OCI-LY1 (cell line): ENCODE data around the gene SVOP.
"Not testable (repeated sequence)": the region's sequence is repeated elsewhere in the genome, so short reads cannot be mapped to it uniquely, and the experiment has no call there.

ENCODE experiments used
- H2AFZ ChIP-seq: fragments of 200-600 bp; sonication (generic), shearing (Covaris generic); 2 replicates; pipeline ENCODE4 v1.6.0; 2014; ENCODE audit warnings: antibody characterized with exemption, mild to moderate bottlenecking, low read length
- H3F3A ChIP-seq: fragments of 200-600 bp; sonication (generic), shearing (Covaris generic); 2 replicates; pipeline ENCODE4 v1.6.0; 2014; ENCODE audit warnings: mild to moderate bottlenecking, antibody characterized with exemption, low read length, moderate library complexity; ENCODE audit not compliant: insufficient read depth
- H3K27ac ChIP-seq: fragments of 200-600 bp; sonication (generic); 2 replicates; pipeline ENCODE4 v1.5.1; 2014; ENCODE audit warnings: low read length, mixed run types, mild to moderate bottlenecking, low read depth; ENCODE audit not compliant: poor library complexity, severe bottlenecking
- H3K27me3 ChIP-seq: fragments of 200-600 bp; sonication (generic); 2 replicates; pipeline ENCODE4 v1.6.0; 2014; ENCODE audit warnings: antibody characterized with exemption, mild to moderate bottlenecking, low read length, moderate library complexity; ENCODE audit not compliant: insufficient read depth
- H3K36me3 ChIP-seq: fragments of 200-600 bp; sonication (generic); 2 replicates; pipeline ENCODE4 v1.6.1; 2014; ENCODE audit warnings: mild to moderate bottlenecking, antibody characterized with exemption, low read length, moderate library complexity, mixed read lengths; ENCODE audit not compliant: insufficient read depth
- H3K4me1 ChIP-seq: fragments of 200-600 bp; sonication (generic); 2 replicates; pipeline ENCODE4 v1.5.1; 2014; ENCODE audit warnings: mild to moderate bottlenecking, low read length, moderate library complexity; ENCODE audit not compliant: insufficient read depth, severe bottlenecking
- H3K4me2 ChIP-seq: fragments of 200-600 bp; sonication (generic), shearing (Covaris generic); 2 replicates; pipeline ENCODE4 v1.6.1; 2014; ENCODE audit warnings: low read length
- H3K4me3 ChIP-seq: fragments of 200-600 bp; sonication (generic); 2 replicates; pipeline ENCODE4 v1.5.1; 2014; ENCODE audit warnings: low read length, low read depth, mild to moderate bottlenecking, mixed read lengths; ENCODE audit not compliant: poor library complexity, severe bottlenecking
- H3K79me2 ChIP-seq: fragments of 200-600 bp; shearing (Covaris generic); 2 replicates; pipeline ENCODE4 v1.6.1; 2016; ENCODE audit warnings: mixed run types, low read length, mixed read lengths; ENCODE audit not compliant: insufficient read depth
- H3K9ac ChIP-seq: fragments of 200-600 bp; sonication (generic), shearing (Covaris generic); 2 replicates; pipeline ENCODE4 v1.6.1; 2014; ENCODE audit warnings: mild to moderate bottlenecking, low read length, mixed read lengths
- H3K9me2 ChIP-seq: fragments of 200-600 bp; sonication (generic), shearing (Covaris generic); 2 replicates; pipeline ENCODE4 v1.6.1; 2014; ENCODE audit warnings: low read depth, mild to moderate bottlenecking, low read length, mixed read lengths
- H3K9me3 ChIP-seq: fragments of 200-600 bp; shearing (Covaris generic); 2 replicates; pipeline ENCODE4 v1.6.1; 2014; ENCODE audit warnings: low read length, mixed read lengths
- H4K20me1 ChIP-seq: fragments of 200-600 bp; sonication (generic), shearing (Covaris generic); 2 replicates; pipeline ENCODE4 v1.6.0; 2016; ENCODE audit warnings: mild to moderate bottlenecking, low read length; ENCODE audit not compliant: insufficient read depth
- EZH2 ChIP-seq: fragments of 200-600 bp; sonication (generic), shearing (Covaris generic); IDR thresholded peaks from 2 replicates; pipeline ENCODE4 v1.8.0; 2017; ENCODE audit warnings: borderline replicate concordance, mixed run types, mild to moderate bottlenecking, antibody characterized with exemption, low read length, moderate library complexity, mixed read lengths
- TF ChIP-seq, protein P1 (sequence below): fragments of 200-600 bp; sonication (generic), shearing (Covaris generic); IDR thresholded peaks from 2 replicates; pipeline ENCODE4 v1.5.1; 2017; ENCODE audit warnings: mild to moderate bottlenecking, antibody characterized with exemption, low read length, moderate library complexity, mixed read lengths

The SVOP gene

DNA sequence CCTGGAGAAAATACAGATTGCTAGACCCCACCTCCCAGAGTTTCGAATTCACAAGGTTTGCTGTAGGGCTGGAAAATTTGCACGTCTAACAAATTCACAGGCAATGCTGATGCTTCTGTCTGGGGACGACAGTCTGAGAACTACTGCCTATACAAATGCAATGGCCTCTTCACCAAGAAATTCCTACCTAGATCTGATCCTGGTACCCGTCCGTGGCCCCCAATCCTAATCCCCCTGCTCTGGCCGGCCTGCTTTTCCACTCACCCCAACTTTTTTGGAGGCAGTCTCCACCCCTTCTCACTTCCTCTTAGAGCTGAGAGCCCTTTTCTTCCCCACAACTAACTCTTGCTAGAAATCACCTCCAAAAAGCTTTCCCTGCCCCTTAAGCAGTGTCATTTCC is 160.4 kb downstream of the SVOP start:
- Histone ChIP-seq H3K4me3 (no peak overlapping the region), H3K79me2 (0 out of 2 replicates have a peak, but pooled peaks cover 3% of the 10 kb centered on the region), H3K27ac (no peak overlapping the region), H2AFZ (no peak overlapping the region), H3K27me3 (no peaks in the 10 kb centered on the region), H4K20me1 (no peaks in the 10 kb centered on the region), H3K9ac (no peak overlapping the region), H3K9me3 (no peaks in the 10 kb centered on the region), H3K4me2 (no peak overlapping the region), H3F3A (no peaks in the 10 kb centered on the region), H3K4me1 (peaks cover 16% of the 10 kb centered on the region), H3K9me2 (no peaks in the 10 kb centered on the region), H3K36me3 (no peaks in the 10 kb centered on the region)
- no peak for TF ChIP-seq EZH2
- TF ChIP-seq, protein P1, sequence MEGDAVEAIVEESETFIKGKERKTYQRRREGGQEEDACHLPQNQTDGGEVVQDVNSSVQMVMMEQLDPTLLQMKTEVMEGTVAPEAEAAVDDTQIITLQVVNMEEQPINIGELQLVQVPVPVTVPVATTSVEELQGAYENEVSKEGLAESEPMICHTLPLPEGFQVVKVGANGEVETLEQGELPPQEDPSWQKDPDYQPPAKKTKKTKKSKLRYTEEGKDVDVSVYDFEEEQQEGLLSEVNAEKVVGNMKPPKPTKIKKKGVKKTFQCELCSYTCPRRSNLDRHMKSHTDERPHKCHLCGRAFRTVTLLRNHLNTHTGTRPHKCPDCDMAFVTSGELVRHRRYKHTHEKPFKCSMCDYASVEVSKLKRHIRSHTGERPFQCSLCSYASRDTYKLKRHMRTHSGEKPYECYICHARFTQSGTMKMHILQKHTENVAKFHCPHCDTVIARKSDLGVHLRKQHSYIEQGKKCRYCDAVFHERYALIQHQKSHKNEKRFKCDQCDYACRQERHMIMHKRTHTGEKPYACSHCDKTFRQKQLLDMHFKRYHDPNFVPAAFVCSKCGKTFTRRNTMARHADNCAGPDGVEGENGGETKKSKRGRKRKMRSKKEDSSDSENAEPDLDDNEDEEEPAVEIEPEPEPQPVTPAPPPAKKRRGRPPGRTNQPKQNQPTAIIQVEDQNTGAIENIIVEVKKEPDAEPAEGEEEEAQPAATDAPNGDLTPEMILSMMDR = no peak

- H3K36me3 ChIP-seq = no peaks in the 10 kb centered on the region; the same call in 1 of the 2 replicates
- H3K27me3 ChIP-seq = no peaks in the 10 kb centered on the region
- H3F3A ChIP-seq = no peaks in the 10 kb centered on the region
- H3K27ac ChIP-seq = no peak overlapping the region
- H3K79me2 ChIP-seq = 0 out of 2 replicates have a peak, but pooled peaks cover 3% of the 10 kb centered on the region
- H4K20me1 ChIP-seq = no peaks in the 10 kb centered on the region
- H2AFZ ChIP-seq = no peak overlapping the region
- peaks cover 16% of the 10 kb centered on the region for H3K4me1 ChIP-seq
- no peak overlapping the region for H3K4me2 ChIP-seq
- no peaks in the 10 kb centered on the region for H3K9me3 ChIP-seq
- no peak overlapping the region for H3K9ac ChIP-seq
- no peak for TF ChIP-seq EZH2
- TF ChIP-seq, protein P1 = no peak
- H3K9me2 ChIP-seq = no peaks in the 10 kb centered on the region
- no peak overlapping the region for H3K4me3 ChIP-seq
Observed at GRCh38 chr12:108859923-108860291, 161.0 kb downstream of the SVOP start.

GRCh38 chr12:108859141-108859922 is 161.5 kb downstream of the SVOP start:
- not testable (repeated sequence) for H3K9me3 ChIP-seq, H3F3A ChIP-seq, H3K79me2 ChIP-seq, H3K27me3 ChIP-seq, H3K9ac ChIP-seq, H3K9me2 ChIP-seq, H3K4me2 ChIP-seq, H2AFZ ChIP-seq, H3K4me3 ChIP-seq, H3K27ac ChIP-seq, H4K20me1 ChIP-seq, H3K36me3 ChIP-seq
- peaks cover 16% of the 10 kb centered on the region for H3K4me1 ChIP-seq
